HG03520 (cell line): Measurements from ENCODE around the gene AZGP1.
"Not testable (repeated sequence)": the region's sequence is repeated elsewhere in the genome, so short reads cannot be mapped to it uniquely, and the experiment has no call there.

ENCODE experiments used
- ATAC-seq: cut with Tn5 transposase; IDR thresholded peaks from one replicate; pipeline ENCODE4 v1.9.1; 2021; ENCODE audit warnings: mild to moderate bottlenecking, moderate library complexity; ENCODE audit not compliant: unreplicated experiment

Gene AZGP1

DNA sequence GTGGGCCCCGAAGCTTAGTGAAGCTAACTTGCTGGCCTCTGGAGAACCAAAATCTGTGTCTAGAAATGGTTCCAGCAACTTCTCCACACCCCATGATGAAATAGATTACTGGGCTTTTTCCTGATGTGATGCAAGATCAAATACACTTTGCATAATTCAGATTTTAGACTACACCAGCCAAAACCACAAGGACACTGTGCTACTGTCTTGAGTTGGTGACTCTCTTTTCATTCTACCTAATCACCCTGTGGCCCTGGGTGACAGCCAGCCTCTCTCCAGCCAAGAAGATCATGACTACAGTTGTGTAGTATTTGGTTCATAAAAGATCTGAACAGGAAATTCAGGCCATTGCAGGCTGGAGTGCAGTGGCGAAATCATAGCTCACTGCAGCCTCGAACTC lies 22.2 kb downstream of the AZGP1 start:
- ATAC-seq: no peak

DNA sequence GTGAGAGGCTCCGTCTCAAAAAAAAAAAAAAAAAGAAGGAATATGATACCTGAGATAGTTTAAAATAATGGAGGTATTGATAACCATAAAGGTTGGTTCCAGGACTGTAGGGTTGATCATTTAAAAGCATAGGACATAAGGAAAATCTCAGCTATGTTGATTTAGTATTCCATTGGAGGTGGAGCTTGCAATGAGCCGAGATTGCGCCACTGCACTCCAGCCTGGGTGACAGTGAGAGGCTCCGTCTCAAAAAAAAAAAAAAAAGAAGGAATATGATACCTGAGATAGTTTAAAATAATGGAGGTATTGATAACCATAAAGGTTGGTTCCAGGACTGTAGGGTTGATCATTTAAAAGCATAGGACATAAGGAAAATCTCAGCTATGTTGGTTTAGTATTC lies 23.2 kb downstream of the AZGP1 start:
- not testable (repeated sequence) for ATAC-seq

DNA sequence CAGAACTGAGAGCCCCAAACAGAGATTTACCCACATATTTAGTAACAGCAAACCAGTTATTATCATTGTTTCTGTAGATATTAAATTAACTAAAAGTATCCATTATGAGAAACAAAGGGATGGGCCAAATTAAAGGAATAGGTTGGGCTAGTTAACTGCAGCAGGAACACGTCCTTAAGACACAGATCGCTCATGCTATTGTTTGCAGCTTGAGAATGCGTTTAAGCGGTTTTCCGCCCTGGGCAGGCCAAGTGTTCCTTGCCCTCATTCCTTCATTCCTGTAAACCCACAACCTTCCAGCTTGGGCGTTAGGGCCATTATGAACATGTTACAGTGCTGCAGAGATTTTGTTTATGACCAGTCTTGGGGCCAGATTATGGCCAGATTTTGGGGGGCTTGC lies 25.0 kb downstream of the AZGP1 start:
- not testable (repeated sequence) for ATAC-seq

DNA sequence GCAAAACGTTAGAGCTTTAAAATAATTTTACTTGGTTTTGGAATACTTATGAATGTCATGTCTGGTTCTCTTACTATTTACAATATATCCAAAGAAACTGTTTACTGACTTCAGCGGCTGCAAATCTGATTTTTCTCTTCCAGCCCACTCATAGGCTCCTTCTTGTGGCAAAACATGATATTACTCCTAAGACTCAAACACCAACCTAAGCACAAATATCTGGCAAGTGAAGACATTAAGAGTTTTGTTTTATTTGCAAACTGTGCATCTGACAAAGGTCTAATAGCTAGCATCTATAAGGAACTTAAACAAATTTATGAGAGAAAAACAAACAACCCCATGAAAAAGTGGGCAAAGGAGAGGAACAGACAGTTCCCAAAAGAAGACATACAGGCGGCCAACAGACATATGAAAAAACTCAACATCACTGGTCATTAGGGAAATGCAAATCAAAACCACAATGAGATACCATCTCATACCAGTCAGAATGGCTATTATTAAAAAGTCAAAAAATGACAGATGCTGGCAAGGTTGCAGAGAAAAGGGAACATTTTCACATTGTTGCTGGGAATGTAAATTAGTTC lies 26.1 kb downstream of the AZGP1 start:
- ATAC-seq: no peak

DNA sequence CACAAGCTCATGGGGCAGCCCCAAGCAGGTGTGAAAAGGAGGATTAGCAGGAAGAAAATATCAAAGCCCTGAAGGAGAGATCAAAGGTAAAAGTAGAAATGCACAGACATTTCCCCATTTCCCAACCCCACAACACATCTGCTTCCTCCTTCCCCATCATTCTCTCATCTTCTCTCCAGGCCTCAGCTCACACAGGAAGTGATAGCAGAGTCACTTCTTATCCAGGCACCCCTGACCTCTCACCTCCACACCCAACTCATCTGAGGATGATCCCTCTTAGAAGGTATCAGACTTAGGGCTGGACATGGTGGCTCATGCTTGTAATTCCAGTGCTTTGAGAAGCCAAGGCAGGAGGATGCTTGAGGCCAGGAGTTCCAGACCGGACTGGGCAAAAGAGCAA lies 28.2 kb downstream of the AZGP1 start:
- no peak for ATAC-seq

DNA sequence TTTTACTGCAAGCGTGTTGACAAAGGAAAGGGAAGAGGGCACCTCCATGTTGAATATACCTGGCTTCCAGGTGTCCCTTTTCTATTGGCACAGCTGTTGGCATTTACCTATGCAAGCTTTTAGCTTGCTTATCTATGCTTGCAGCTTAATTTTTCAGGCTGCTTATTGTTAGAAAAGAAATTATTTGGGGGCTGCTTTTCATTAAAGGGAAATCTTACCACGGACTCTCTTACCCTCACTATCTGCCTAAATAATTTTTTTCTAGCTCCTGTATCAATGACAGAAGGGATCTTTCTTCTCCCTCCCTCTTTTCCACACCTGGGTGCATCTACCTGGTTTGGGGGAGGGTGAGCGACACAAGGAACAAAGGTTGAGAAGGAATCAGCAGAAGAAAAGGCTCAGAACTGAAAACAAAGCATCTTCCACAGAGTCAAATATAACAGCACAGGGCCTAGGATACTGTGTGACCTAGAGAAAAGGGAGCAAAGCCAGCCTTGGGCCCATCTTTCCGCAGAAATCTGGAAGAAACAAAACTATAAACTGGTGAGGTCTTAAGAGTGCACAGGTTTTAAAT lies 31.2 kb downstream of the AZGP1 start:
- ATAC-seq: no peak

DNA sequence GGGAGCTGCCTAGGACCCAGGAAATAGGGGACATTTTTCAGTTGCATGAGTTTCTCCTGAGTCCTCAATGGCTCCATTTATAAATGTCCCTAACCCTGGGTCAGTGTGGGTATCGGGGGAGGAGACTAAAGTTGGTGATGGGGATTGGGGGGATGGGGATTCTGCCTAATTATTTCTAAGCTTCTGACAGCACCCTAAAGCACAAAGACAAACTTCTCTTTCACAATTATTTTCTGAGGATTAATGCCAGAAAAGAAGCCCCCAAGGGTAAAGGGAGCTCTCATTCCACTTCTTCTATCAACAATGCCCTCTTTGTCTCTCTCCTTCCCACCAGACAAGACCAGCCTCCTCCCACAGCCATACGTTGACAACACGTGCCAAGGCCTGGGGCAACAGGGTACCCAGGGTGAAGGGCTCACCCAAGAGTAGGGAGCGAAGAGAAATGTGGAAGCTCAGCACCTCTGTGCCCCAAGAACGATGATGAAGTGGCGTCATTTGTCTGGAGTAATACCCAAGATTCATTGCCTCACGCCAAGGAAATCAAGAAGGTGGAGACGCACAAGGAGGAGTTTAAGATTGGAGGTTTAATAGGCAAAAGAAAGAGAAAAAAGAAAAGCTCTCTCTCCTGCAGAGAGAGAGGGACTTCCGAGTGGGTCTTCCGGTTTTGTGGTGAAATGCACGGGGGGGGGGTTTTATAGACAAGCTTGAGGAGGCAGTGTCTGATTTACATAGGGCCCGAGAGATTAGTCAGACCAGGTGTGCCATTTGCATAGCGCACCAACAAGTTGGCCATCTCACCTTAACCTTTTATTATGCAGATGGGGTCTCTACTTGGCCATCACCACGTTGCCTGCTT lies 32.0 kb downstream of the AZGP1 start:
- no peak for ATAC-seq

DNA sequence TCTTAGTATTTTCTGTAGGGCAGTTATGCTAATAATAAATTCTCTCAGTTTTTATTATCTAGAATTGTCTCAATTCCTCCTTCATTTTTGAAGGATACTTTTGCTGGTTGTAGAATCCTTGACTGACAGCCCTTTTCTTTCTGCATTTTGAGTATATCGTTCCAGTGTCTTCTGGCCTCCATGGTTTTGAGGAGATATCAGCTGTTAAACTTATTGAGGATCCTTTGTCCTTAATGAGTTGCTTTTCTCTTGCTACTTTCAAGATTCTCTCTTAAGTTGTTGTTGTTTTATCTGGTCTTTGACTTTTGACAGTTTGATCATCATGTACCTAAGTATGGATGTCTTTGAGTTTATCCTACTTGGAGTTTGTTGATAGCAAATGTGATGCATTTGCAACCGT lies 37.5 kb downstream of the AZGP1 start:
- ATAC-seq: no peak

DNA sequence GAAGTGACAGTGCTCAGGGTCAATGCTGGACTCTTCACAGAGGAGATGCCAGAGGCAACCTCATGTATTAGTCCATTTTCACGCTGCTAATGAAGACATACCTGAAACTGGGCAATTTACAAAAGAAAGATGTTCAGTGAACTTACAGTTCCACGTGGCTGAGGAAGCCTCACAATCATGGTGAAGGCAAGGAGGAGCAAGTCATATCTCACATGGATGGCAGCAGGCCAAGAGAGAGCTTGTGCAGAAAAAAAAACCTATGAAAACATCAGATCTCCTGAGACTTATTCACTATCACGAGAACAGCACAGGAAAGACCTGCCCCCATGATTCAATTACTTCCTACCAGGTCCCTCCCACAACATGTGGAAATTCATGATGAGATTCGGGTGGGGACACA lies 40.8 kb downstream of the AZGP1 start:
- ATAC-seq: not testable (repeated sequence)

DNA sequence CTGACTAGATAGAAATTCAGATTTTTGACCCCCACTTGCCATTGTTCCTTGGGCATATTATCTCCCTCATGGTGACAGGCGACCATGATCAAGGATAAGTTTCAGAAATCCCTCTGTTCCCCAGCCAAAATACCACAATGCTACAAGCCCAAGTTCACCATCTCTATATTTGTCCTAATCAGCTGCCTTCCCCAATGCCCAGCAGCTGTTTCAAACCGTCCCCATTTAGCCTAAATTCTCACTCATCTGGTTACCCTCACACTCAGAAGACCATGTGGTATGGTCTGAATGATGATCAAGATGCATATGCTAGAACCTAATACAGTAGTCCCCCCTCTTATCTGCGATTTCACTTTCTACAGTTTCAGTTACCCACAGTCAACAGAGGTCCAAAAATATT lies 45.5 kb downstream of the AZGP1 start:
- ATAC-seq: no peak

DNA sequence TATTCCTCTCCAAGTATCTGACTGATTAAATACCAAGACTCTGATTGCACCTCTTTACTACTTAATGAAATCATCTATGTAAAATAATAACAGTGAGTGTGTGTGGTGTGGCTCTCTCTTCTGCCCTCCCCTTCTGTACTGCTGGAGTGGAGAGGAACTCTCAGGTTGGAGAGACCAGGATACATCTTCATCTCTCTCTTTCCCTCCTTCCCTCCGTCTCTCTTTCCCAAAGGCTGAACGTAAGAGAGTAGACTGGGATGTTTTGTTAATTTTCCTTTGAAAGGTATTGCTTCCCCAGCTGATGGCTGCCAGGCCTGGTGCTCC lies 46.1 kb downstream of the AZGP1 start:
- ATAC-seq: no peak

DNA sequence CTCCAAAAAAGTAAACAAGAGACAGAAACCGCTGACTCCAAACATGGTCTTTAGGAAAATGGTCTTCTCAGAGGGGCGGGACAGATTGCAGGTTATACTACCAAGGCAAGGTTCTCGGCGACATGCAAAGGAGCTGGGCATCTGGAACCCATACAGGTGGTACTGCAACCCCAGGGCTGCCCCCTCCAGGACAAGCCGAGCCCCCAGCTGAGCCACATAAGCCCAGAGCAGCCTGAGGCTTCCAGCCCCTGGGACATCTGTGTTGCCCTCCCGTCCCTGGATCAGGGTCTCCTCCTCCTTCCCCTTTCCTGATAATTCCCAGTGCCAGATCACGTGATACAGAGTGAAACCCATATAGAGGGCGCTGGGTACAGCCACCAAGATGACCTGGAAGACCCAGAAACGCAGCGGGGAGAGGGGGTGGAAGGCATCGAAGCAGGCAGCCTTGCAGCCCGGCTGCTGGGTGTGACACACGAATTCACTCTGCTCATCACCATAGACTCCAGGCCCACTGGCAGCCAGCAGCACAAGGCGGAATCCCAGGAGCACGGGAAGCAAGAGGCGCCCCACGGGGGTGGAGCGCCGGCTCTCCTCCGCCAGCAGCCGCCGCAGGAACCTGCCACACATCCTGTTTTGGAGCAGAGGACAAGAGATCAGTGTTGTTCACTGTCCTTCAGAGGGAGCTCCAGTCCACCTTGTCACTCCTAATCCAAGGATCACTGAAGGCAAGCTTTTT lies 46.7 kb downstream of the AZGP1 start, which contains the start of gene GJC3:
Gene GJC3 (minus strand): TSS at position 627 of the 736 bp plus-strand sequence. CDS start 0 bp downstream, at position 627.
- ATAC-seq: no peak

DNA sequence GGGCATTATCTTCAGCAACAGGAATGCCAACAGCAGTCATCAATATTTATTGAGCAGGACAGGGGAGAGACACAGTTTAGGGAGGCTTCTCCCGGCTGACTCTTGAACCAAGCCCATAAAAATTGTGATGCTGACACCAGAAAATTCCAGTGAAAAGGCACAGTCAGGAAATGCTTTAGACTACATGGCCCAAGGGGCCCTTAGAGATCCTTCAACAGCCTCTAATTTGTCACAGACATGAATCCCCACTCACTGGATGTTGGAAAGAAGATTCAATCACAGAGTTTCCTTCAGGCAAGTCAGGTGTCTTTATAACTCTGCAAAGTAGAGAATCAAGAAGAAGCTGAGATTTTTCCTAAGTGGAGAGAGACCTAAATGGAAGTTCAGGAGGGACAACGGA lies 47.6 kb downstream of the AZGP1 start:
- no peak for ATAC-seq

DNA sequence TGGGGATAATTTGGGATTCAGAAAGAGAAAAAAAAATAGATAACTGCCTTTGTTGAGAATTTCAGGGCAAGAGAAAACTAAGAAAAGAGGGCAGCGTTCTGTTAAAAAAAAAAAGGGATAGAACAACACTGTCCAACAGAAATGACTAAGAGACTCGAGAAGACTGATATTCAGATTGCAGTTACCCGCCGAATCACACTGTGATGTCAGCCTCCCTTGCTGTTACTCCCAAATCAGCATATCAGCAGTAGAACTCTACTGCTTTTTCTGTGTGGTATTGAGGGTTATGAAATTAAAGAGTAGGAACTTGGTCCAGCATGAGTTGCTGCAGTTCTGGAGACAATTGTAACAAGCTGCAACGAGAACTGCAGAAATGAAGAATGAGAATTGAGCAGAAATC lies 48.3 kb downstream of the AZGP1 start:
- no peak for ATAC-seq

DNA sequence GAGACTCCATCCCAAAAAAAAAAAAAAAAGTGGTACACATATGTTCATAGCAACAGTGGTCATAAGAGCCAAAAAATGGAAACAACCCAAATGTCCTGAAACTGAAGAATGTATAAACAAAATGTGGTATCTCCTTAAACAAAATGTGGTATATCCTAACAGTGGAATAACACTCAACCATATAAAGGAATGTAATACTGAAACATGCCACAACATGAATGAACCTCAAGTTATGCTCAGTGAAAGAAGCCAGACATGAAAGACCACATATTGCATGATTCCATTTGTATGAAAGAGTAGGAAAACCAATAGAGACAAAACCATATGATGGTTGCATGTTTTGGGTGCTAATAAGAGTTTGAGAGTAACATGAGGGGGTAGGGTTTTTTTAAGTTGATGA lies 49.5 kb downstream of the AZGP1 start:
- no peak for ATAC-seq

DNA sequence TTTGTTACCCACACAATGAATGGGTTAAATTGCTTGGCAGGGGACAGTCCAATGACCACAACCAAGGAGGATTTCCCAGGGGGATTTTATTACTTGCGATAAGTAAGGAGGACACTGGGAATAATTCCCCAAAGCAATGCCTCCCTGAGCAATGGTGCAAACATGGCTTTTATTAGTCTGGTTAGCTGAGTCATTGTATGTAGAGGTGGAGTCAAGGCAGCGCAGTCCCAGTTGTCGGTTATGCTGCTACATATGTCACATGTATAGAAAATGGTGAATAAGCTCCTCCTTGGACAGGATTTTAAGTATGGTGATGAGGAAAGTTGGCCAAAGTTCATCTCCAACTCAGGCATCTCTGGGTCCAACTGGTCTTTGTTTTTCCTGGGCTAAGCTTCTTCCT lies 52.6 kb downstream of the AZGP1 start:
- ATAC-seq: no peak

DNA sequence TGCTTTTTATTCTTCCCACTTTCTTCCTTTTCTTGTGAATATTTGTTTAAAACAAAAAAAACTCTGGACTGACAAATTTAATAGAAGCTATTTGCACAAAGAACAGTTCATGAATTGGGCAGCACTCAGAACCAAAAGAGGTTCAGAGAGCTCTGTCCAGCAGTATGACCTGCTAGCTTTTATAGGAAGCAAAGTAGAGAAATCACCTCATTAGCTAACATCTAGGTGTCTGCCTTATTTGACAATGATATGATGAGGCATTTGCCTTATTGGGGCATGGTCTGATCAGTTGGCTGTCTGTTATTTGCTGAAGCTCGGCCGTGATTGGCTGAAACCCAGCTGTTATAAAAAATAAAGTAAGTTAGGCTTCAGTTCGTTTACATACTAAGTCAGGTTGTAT lies 55.7 kb downstream of the AZGP1 start:
- no peak for ATAC-seq

DNA sequence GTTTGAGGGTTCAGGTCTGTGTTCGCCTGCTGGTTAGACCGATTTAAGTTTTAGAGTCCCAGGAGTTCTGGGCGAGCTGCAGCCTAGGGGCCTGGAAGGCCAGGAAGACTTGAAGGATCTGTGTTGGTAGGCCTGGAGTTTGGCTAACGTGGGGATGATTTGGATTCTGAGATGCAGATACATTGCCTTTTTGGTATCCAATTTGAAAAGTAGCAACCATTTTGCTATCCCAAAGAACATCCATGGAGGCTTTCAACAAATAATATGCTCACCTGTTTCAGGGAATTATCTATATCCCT lies 56.1 kb downstream of the AZGP1 start:
- ATAC-seq: no peak

DNA sequence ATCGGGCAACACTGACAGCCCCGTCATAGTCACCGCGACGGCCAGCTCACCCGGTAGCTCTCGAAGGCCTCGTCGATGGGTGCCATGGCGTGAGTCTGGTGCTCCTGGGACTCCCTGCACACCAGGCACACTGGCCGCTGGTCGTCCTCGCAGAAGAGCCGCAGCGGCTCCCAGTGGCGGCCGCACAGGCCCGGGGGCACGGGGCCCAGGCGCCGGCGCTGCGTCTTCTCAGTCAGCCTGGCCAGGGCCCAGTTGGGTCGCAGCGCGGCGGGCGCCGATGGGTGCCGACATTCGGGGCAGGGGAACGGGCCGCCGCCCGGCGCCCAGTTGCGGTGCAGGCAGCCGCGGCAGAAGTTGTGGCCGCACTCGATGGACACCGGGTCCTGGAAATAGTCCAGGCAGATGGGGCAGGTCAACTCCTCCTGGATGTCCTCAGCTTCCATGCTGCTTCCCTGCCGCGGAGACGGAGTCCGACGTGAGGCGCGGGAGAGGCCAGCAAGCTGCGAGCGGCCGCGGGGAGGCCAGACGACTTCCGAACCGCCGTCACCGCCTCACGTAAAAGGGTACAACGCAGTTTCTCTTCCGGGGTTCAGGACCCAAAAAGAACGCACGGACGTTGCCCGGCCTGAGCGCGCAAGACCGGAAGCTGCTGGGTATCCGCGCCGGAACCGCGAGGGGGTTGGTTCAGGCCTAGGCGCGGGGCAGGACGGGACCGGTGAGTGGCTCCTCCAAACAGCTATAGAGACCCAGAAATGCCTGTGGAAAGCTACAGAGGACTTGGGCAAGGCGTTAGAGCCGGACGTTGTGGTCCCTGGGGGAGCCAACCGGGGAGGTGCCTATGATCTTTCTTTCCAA lies 56.6 kb downstream of the AZGP1 start, which contains the start of gene TRIM4:
Gene TRIM4 (minus strand): TSS at position 572 of the 855 bp plus-strand sequence. CDS start 129 bp downstream, at position 443.
- peak; percentile 97 for ATAC-seq
